Measurements from ENCODE around the gene SLC32A1. TPM values are rescaled to one million over a fixed set of nuclear protein-coding genes. Genes with fewer than 3 reads are reported as not detected.

Gene SLC32A1
- not detected in 2 replicates for total RNA-seq

- TF ChIP-seq CTCF (conservative IDR thresholded peaks at IDR 0.05; ENCODE audit: low read depth, low read length), result no peak
- no peak within 1 kb of the TSS for H3K4me3 ChIP-seq (ENCODE audit: low read depth, low read length)
- DNase-seq (ENCODE audit: low read depth), result no peak
Observed at GRCh38 chr20:38723848-38724625, at the start of gene SLC32A1. SLC32A1 (plus strand) TSS chr20:38724486; CDS start chr20:38724725, 239 bp downstream.

- H3K4me3 ChIP-seq (ENCODE audit: low read depth, low read length), result no peak overlapping the region
- no peak for DNase-seq (ENCODE audit: low read depth)
- TF ChIP-seq CTCF (conservative IDR thresholded peaks at IDR 0.05; ENCODE audit: low read depth, low read length), result no peak
Observed at GRCh38 chr20:38674765-38675133, 49.5 kb upstream of the SLC32A1 start.

- no peak for TF ChIP-seq CTCF (conservative IDR thresholded peaks at IDR 0.05; ENCODE audit: low read depth, low read length)
- H3K4me3 ChIP-seq (ENCODE audit: low read depth, low read length), result no peak overlapping the region
Observed at GRCh38 chr20:38676576-38676975, 47.7 kb upstream of the SLC32A1 start.

GRCh38 chr20:38680500-38681306 lies 43.6 kb upstream of the SLC32A1 start:
- no peak for DNase-seq (ENCODE audit: low read depth)
- TF ChIP-seq CTCF (conservative IDR thresholded peaks at IDR 0.05; ENCODE audit: low read depth, low read length), result no peak
- H3K4me3 ChIP-seq (ENCODE audit: low read depth, low read length), result no peak overlapping the region

More at GRCh38 chr20:38676576-38676975, 47.7 kb upstream of the SLC32A1 start:
- no peak for DNase-seq (ENCODE audit: low read depth)

- no peak for TF ChIP-seq CTCF (conservative IDR thresholded peaks at IDR 0.05; ENCODE audit: low read depth, low read length)
- no peak overlapping the region for H3K4me3 ChIP-seq (ENCODE audit: low read depth, low read length)
- DNase-seq (ENCODE audit: low read depth), result no peak
Observed at GRCh38 chr20:38685271-38685670, 39.0 kb upstream of the SLC32A1 start.

GRCh38 chr20:38685853-38686473 lies 38.3 kb upstream of the SLC32A1 start:
- no peak for TF ChIP-seq CTCF (conservative IDR thresholded peaks at IDR 0.05; ENCODE audit: low read depth, low read length)
- no peak for DNase-seq (ENCODE audit: low read depth)
- H3K4me3 ChIP-seq (ENCODE audit: low read depth, low read length), result no peak overlapping the region
